ENCODE data around the gene SRCIN1. TPM values are rescaled to one million over a fixed set of nuclear protein-coding genes. Genes with fewer than 3 reads are reported as not detected.

SRCIN1 gene
- total RNA-seq, 2 donors from 2014 or later: 2.8 to 5.9 TPM

DNA sequence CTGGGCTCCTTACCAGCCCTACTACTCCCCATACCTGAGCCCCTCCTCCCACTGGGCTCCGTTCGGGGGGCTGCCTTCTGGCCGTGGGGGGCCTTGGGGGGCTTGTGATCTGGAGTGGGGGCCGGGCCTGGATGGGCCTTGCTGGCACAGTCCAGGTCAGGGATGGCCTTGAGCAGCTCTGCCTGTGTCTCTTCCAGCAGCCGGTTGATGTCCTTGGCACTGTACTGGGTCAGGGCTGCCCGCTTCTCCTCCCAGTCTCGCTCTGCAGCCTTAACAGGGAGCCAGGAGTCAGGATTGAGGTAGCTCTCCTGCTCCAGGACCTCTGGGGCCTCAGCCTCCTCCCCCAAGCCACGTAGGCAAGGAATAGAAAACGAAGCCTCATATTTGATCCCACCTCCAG is 54.6 kb downstream of the SRCIN1 start:
- Histone ChIP-seq H3K4me3 (ENCODE audit: low read length) (no peak overlapping the region), H3K4me1 (ENCODE audit: control insufficient read depth, insufficient read depth, low read length) (no peaks in the 10 kb centered on the region), H3K27me3 (ENCODE audit: control insufficient read depth, insufficient read depth, low read length, poor library complexity, severe bottlenecking) (peaks cover 3% of the 10 kb centered on the region), H3K9me3 (ENCODE audit: control insufficient read depth, low read length) (no peaks in the 10 kb centered on the region), H3K36me3 (ENCODE audit: control insufficient read depth, insufficient read depth, low read length) (no peaks in the 10 kb centered on the region), H3K27ac (ENCODE audit: low read depth, low read length) (no peak overlapping the region), H3K9ac (ENCODE audit: extremely low read depth, low read length, poor library complexity, severe bottlenecking) (no peak overlapping the region)
- peaks cover 8% of the 10 kb centered on the region for H3K27me3 Mint-ChIP-seq (ENCODE audit: insufficient read depth)
- no peak overlapping the region for H3K27ac Mint-ChIP-seq
- no peak for DNase-seq
- H3K9me3 Mint-ChIP-seq: no peaks in the 10 kb centered on the region
- WGBS, 2 experiments (ENCODE audit: insufficient coverage in 1 of 2, insufficient read length in 1 of 2): 88 to 91% methylated on average over 6 to 9 of the region's 9 CpGs
- no peaks in the 10 kb centered on the region for H3K4me1 Mint-ChIP-seq
- no peaks in the 10 kb centered on the region for H3K36me3 Mint-ChIP-seq (ENCODE audit: low read depth)
- H3K4me3 Mint-ChIP-seq: no peak overlapping the region
- TF ChIP-seq, protein P1, sequence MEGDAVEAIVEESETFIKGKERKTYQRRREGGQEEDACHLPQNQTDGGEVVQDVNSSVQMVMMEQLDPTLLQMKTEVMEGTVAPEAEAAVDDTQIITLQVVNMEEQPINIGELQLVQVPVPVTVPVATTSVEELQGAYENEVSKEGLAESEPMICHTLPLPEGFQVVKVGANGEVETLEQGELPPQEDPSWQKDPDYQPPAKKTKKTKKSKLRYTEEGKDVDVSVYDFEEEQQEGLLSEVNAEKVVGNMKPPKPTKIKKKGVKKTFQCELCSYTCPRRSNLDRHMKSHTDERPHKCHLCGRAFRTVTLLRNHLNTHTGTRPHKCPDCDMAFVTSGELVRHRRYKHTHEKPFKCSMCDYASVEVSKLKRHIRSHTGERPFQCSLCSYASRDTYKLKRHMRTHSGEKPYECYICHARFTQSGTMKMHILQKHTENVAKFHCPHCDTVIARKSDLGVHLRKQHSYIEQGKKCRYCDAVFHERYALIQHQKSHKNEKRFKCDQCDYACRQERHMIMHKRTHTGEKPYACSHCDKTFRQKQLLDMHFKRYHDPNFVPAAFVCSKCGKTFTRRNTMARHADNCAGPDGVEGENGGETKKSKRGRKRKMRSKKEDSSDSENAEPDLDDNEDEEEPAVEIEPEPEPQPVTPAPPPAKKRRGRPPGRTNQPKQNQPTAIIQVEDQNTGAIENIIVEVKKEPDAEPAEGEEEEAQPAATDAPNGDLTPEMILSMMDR (conservative IDR thresholded peaks at IDR 0.05): no peak

- no peaks in the 10 kb centered on the region for H3K4me1 Mint-ChIP-seq
- H3K9me3 Mint-ChIP-seq: no peaks in the 10 kb centered on the region
- DNase-seq: no peak
- TF ChIP-seq, protein P1 (conservative IDR thresholded peaks at IDR 0.05): no peak
- H3K4me3 Mint-ChIP-seq: no peak overlapping the region
- H3K9me3 ChIP-seq (ENCODE audit: control insufficient read depth, low read length): no peaks in the 10 kb centered on the region
- H3K4me1 ChIP-seq (ENCODE audit: control insufficient read depth, insufficient read depth, low read length): no peaks in the 10 kb centered on the region
- no peaks in the 10 kb centered on the region for H3K27me3 ChIP-seq (ENCODE audit: control insufficient read depth, insufficient read depth, low read length, poor library complexity, severe bottlenecking)
- WGBS, 2 experiments (ENCODE audit: insufficient coverage in 1 of 2, insufficient read length in 1 of 2): 90 to 91% methylated on average over 8 of the region's 8 CpGs
- no peak overlapping the region for H3K4me3 ChIP-seq (ENCODE audit: low read length)
- no peak overlapping the region for H3K27ac ChIP-seq (ENCODE audit: low read depth, low read length)
- H3K36me3 Mint-ChIP-seq (ENCODE audit: low read depth): no peaks in the 10 kb centered on the region
- H3K27me3 Mint-ChIP-seq (ENCODE audit: insufficient read depth): peaks cover 8% of the 10 kb centered on the region
- H3K27ac Mint-ChIP-seq: no peak overlapping the region
- H3K36me3 ChIP-seq (ENCODE audit: control insufficient read depth, insufficient read depth, low read length): no peaks in the 10 kb centered on the region
- no peak overlapping the region for H3K9ac ChIP-seq (ENCODE audit: extremely low read depth, low read length, poor library complexity, severe bottlenecking)
These were observed 55.1 kb downstream of the SRCIN1 start for GRCh38 chr17:38550661-38551060.

DNA sequence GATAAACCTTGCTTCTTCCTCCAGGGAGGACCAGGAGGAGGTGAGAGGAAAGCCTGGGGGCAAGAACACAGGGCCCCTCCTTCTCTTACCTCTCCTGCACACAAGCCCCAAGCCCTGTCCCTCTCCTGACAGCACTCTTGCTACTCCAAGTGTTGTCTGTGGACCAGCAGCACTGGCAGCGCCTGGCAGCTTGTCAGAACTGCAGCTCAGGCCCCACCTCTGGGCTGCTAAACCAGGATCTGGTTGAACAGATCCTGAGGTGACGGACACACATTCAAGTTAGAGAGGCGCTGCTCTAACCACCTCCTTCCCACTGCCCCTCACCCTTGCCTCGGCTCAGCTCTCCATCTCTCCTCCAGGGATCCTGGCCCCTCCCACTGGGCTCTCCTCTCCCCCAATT is 56.5 kb downstream of the SRCIN1 start:
- TF ChIP-seq, protein P1 (conservative IDR thresholded peaks at IDR 0.05): no peak
- Histone ChIP-seq H3K4me3 (ENCODE audit: low read length) (no peak overlapping the region), H3K9ac (ENCODE audit: extremely low read depth, low read length, poor library complexity, severe bottlenecking) (no peak overlapping the region), H3K9me3 (ENCODE audit: control insufficient read depth, low read length) (no peaks in the 10 kb centered on the region), H3K27me3 (ENCODE audit: control insufficient read depth, insufficient read depth, low read length, poor library complexity, severe bottlenecking) (no peaks in the 10 kb centered on the region), H3K4me1 (ENCODE audit: control insufficient read depth, insufficient read depth, low read length) (no peaks in the 10 kb centered on the region), H3K27ac (ENCODE audit: low read depth, low read length) (no peak overlapping the region), H3K36me3 (ENCODE audit: control insufficient read depth, insufficient read depth, low read length) (no peaks in the 10 kb centered on the region)
- no peaks in the 10 kb centered on the region for H3K36me3 Mint-ChIP-seq (ENCODE audit: low read depth)
- H3K4me1 Mint-ChIP-seq: no peaks in the 10 kb centered on the region
- WGBS, 2 experiments (ENCODE audit: insufficient coverage in 1 of 2, insufficient read length in 1 of 2): 81 to 83% methylated on average over 2 to 4 of the region's 4 CpGs
- H3K27ac Mint-ChIP-seq: no peak overlapping the region
- H3K4me3 Mint-ChIP-seq: no peak overlapping the region
- DNase-seq: no peak
- H3K9me3 Mint-ChIP-seq: no peaks in the 10 kb centered on the region
- peaks cover 5% of the 10 kb centered on the region for H3K27me3 Mint-ChIP-seq (ENCODE audit: insufficient read depth)
